ENCODE data around the gene CPS1.

CPS1 gene

DNA sequence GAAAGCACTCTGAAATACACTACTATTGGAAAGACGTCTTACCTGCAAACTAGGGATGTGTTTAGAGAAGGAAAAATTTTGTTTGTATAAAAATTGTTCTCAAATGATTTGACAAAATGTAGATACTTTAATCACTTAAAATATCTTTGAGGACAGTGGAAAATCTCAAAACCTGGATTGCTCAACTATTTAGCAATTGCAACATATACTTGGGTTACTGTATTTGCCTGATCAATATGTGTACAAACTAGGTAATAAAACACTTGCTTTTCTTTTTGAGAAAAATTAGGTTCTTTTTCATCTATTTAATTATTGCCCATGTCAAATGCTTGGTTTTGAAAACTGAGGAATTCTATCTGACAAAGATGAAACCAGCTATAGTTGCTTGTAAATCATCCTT is 60.9 kb downstream of the CPS1 start:
- DNase-seq = no peak

DNA sequence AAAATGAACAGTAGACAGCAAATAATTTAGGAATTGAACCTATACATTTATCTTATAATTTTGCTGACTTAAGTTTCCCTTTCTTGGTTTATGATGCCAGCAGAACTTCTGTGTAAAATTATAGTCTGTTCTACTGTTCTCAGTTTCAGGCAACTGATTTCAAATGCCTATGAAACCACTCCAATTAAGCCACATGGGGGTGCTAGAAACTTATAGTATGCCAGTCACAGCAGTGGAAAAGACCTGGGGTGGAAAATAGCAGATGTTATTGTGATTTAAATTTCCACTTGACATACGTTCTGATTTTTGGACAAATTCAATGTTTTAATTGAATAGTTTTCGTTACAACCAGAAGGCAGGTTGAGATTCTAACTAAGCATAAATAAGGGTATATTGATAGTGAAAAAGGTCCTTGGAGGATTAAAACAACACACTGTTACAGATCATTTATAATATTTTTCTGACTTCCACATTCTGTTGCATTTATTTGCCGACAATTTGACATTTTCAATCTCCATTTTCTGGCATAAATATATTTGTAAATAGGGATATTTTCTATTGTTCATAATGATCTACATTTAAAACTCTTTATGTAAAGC is 61.4 kb downstream of the CPS1 start:
- peak; percentile 35 for DNase-seq

DNA sequence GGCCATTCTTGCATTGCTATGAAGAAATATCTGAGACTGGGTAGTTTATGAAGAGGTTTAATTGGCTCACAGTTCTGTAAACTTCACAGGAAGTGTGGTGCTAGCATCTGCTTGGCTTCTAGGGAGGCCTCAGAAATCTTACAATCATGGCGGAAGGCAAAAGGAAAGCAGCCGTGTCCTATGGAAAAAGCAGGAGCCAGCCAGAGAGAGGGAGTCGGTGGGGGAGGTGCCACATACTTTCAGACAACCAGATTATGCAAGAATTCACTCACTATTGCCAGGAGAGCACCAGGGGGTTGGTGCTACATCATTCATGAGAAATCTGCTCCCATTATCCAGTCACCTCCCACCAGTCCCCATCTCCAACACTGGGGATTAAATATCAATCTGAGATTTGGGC is 64.1 kb downstream of the CPS1 start:
- DNase-seq = no peak

DNA sequence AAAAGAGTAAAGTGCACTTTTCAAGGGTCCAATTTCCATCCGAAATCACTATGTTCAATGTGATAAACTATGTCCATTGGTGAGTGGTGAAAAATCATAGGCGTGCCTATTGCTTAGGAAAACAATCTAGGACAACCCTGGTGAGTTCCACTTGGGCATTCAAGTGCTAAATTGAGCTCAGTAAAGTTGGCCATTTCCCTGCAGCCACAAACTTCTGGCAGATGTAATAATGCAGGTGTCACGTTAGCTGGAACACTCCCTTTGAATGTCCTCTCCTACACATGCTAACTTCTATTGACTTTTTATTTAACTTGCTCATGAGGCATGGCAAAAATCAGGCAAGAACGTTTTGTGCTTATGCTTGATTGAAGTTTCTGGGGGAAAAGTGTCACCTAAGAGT is 67.1 kb downstream of the CPS1 start:
- DNase-seq = no peak

DNA sequence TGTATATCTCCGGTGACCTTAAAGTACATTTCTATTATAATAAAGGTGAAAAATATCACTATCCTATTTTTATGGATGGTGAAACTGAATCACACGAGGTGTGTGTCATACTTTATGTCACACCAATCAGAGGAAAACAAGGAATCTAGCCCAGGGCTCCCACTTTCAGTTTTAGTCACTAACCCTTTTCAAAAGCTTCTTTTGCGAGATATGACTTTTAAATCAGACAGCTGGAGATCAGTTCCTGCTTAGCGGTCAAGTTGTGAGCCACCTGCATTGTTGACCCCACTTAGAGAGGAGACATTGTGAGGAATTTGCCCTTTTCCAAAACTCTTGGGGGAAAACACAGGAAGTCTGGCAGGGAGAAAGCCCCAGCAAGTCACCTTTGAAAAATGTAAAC is 70.5 kb downstream of the CPS1 start:
- DNase-seq = no peak

DNA sequence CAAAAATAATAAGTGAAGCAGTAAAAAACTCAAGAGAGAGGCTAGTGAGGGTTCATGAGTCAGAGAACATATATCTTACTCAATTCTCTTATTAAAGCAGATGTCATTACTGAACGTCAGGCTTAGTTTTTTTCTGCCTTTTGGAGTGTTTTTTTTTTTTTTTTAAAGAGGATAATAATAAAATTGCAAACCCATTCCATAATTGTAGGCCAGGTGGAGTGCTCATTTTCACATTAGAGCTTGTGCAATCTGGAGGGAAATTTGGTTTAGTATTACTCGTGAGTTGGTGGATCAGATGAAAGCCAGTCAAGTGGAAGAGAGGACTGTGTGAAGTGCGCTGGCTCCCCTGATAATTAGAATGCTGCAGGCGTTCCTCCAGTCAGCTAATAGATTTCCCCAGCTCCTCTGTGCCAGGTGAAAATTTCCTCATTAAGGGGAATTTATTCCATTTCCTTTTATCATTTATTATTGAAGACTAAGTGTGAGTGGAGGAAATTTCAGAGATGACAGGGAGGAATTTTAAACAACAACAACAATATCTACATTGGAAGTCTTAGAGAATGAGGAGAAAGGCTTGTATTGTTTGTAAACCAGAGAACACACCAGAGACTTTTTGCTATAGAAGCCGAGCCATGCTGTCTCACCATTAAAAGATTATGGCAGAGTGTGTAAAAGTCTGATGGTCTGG is 74.6 kb downstream of the CPS1 start:
- DNase-seq = no peak

DNA sequence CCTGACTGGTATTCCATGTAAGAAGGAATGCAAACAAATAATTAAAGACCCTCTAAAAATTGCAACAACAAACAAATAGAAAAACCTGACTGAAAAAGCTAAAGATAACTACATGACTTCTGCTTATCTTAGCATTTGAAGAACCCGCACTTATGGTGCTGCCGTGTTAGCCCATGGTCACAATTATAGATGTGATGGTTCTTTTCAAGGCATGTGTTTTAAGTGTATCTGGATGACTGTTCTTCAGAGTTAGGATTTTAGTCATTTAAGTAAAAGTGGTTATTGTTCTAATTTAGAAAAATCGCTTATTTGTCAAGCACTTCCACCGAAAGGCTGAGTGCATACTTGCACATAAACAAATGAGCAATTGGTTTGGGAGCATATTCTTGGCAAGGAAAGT is 77.3 kb downstream of the CPS1 start:
- DNase-seq = no peak

DNA sequence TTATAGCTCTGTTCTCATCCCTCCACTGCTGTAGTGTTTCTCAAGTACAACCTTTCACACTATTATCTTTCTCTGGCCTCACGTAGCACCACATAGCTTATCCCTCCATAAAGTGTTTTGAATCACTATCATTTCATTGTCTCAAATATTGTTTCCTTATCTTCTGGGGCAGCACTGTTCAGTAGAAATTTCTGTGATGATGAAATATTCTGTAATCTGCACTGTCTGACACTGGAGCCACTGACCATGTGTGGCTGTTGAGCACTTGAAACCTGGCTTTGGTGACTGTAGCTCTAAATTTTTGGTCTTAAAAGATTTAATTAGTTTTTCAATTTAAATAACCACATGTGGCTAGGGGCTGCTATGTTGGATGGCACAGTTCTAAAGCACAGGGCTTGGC is 78.9 kb downstream of the CPS1 start:
- no peak for DNase-seq

DNA sequence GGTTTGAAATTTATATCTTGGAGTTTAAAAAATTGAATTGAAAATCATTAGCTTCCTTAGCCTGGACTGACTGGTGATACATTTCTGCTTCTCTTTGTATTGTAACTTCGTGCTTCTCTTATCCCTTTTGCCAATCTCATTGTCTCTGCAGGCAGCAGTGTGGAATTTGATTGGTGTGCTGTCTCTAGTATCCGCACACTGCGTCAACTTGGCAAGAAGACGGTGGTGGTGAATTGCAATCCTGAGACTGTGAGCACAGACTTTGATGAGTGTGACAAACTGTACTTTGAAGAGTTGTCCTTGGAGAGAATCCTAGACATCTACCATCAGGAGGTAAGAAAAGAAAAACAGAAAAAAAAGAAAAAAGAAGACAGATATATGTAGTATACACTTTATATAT is 85.9 kb downstream of the CPS1 start:
- no peak for DNase-seq

DNA sequence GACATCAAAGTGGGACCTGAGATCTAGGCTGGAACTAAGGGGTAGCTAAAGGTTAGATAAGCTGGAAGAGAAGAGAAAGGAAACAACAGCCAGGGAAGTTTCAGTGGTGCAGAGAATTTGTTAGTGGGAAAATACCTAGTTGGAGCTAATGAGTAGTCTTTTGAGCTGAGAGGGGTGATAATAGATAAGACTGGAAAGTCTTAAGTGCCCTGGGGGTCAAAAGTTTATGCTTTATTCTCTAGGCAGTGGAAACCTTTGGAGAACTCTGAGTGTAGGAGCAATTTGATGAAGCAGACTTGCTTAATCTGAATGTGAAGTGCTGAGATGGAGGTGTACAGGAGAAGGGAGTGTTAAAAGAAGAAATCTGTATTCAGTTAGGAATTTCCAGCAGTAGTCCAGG is 90.8 kb downstream of the CPS1 start:
- no peak for DNase-seq

DNA sequence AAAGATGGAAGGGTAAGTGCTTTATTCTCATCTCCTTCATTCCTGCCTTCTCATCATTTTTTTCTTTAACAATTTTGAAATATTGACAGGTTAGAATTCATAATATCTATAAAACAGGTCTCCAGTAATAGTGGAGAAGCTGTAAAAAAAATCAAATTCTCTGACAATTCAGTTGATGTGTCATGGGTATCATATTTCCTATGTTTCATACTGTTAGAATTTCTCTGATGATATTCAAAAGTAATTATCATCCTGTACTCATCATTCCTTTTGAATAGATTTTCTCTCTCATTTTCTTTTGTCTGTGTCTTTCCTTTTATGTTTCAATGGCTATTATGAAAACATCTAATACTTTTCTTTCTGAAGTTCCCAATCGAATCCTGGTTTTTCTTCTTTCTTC is 97.7 kb downstream of the CPS1 start:
- DNase-seq = no peak

DNA sequence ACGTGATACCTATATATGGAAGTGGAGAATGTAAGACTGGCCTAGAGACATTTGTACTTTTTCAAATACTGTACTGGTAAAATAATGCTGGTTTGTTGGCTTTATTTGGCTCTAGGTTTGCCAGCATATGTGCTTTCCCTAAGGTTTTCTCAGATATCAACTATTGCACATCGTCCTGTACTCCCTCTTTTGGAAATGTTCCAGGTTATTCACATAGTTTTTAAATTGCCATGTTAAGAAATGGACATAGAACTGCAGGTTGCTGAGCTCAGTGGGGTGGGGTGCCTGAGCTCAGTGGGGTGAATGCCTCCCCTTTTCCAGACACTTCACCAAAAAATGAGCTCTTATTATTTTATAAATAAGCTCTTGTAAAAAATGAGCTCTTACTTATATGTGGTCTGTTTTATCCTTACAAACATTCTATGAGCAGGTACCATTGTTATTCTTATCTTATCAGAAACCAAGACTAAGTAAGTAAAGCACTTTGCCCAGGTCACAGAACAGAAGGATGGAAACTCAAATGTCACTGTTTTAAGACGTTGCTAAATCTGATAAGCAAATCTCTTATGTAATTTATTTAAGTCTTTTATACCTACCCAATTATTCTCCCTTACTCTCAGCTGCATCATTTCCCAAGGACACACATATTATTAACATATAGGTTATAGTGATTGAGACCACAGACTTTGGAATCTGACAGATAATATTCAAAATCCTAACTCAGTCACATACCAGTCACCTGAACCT is 99.0 kb downstream of the CPS1 start:
- no peak for DNase-seq

DNA sequence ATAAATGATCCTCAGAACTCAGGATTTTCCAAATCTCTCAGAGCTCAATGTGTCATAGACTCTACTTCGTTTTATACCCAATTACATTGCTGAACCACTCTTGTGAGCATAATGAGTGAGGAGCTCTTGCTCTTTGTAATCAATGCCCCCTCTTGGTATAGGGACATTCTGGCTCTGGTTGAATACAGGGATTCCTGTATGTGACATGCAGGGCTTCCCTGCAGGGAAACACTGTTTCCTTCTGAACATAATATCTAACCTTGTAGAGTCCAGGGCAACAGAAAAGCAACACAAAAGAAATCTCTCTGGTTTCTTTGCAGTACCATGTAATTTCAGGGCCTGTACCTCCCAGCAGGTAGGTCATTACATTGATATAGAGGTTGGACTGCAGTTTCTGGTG is 101.5 kb downstream of the CPS1 start:
- DNase-seq = no peak

DNA sequence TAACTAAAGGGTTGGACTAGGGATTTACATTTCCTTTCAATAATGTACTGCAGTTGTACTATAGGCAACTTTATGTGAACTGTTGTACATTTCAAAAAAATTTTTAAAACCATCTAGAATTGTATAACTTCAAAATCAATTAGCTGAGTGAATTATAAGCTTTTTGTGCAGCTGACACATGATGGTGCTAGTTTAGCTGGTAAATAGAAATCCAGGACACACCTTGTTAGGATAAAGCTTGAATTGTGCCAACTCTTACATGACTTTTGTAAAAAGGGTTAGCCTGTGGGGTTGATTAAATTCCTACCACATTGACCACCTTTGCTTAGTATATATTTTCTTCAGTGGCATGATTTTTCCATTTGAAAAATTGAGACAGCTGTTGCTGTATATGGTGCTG is 104.4 kb downstream of the CPS1 start:
- no peak for DNase-seq

DNA sequence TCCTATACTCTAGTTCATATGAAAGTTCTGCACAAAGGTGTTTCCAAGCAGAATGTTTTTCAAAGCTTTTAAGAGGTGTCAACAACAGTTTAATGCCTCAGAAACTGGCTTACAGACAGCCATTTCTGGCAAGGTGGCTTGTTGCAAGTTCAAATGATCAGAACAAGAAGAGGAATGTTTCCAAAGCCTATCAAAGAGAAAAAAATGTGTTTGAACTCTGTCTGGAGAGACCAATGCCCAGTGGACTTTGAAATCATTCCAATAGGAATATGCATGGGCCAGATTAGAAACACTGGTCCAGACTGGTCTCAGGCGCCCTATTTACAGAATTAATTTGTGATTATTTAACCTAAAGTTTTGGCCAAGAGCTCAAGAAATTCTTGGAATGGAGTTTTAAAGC is 106.2 kb downstream of the CPS1 start:
- no peak for DNase-seq

DNA sequence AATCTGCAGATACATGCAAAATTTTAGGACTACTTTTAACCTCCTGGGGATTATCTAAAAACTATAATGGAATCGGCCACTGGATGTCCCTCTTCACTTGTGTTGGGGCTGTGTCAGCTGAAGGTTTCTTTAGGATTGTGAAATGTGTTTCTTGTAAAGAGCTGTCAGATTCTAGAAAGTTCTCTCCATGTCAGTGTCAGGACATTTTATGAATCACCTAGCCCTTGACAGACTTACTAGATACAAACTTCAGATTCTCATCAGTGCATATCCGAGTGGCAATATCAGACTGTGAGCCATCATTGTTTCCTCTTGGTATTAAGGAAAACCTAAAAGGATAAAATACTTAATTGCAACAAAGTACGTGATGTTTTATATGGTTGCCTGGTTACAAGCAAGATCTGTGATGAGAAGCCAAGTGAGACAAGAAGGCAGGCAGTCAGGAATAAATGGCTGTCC is 107.3 kb downstream of the CPS1 start:
- no peak for DNase-seq

DNA sequence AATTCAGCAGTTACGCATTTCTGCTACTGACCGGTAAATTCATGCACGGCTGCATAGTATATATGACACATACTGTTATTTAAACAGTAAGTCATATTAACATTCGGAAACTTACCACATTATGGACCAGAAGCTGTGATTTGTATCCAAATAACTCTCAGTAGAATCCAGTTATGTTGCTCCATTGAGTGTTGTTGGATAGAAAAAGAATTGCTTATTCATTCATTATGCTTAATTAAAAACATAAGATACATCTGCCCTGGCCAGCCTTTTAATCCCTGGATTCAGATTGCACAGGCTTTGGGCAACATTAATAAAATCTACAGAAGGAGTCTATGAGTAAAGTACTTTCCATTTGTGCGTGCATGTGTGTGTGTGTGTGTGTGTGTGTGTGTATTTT is 111.3 kb downstream of the CPS1 start:
- no peak for DNase-seq

DNA sequence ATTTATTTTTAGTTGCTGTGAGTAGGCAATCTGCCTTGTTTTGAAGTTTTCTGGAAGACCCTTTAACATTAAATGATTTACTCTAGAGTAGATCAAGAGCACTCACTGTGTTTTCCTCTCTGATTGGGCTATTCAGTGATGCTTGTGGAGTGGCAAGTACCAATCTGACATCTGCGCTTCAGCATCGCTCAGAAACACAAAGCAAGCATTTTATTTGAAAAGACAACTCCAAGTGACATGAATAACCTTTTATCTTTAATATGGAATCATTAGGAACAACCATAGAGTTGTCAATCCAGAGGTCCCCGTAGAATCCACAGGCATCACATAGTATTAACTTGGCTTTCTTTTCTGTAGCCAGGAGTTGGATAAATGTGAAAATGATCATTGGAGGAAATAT is 114.7 kb downstream of the CPS1 start:
- no peak for DNase-seq

DNA sequence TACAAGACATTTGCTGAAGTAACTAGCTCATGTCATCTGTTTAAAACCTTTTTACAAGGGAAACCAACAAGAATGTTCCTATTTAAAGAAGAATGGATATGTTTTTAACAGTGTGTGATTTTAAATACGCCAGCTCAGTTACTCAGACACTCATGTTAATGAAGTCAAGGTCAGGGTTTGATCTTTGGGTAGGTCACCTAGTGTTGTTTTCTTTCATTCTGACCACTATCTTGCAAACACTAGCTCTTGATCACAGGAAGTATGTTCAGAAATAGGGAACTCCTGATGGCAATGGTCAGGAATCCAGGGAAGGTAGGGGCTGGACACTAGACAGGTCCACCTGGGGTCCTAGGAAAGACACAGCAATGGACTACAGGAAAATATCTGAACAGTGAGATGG is 116.7 kb downstream of the CPS1 start:
- DNase-seq = no peak

DNA sequence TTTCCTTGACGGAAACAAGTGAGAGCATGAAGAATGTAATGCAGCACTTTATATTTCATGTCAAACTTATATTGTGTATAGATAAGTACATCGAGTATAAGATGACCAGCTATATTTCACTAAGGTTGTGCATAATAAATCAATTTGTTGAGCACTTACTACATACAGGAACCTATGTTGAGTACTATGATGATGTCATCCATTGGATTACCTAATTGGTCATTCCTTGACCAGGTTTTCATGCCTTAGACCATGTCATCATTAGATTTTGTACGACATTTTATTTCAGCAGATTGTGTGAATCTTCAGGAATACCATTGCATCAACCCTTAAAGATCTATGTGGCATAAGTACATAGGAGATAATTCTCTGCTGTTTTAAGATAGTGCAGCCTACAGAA is 119.7 kb downstream of the CPS1 start:
- DNase-seq = no peak

DNA sequence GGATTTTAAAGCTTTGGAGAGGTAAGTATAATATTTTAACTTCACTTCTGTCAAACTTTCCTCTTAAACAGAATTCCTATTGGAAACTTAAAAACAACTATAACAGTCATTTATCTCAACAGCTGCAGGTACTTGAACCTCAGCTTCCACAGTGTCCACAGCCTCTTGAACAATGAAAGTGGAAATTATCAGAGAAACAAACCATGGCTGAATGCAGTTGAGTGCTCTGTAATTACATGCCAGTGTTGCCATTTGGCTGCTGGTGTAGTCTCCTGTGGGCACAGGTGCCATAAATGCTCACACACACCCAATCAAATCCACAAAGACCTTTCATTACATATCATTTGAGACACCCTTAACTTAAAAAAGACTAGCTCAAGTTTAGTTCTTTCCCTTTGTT is 125.1 kb downstream of the CPS1 start:
- no peak for DNase-seq

DNA sequence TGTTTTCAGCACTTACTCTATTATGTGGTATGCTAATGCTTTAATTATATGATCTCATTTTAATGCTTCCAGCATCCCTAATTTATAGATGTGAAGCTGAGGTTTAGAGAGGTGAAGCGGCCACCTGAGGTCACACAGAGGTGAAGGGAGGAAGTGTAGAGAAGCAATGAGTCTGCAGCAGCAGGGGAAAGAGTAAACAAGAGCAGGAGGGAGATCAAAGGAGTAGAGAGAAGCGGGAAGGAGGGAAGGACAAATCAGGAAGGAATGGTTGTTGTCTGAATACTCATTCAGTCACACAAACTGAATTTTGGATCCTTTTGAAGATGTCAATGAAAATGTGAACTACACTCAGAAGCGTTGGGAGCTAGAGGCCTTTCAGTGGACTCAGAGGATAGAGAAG is 130.0 kb downstream of the CPS1 start:
- DNase-seq = no peak

DNA sequence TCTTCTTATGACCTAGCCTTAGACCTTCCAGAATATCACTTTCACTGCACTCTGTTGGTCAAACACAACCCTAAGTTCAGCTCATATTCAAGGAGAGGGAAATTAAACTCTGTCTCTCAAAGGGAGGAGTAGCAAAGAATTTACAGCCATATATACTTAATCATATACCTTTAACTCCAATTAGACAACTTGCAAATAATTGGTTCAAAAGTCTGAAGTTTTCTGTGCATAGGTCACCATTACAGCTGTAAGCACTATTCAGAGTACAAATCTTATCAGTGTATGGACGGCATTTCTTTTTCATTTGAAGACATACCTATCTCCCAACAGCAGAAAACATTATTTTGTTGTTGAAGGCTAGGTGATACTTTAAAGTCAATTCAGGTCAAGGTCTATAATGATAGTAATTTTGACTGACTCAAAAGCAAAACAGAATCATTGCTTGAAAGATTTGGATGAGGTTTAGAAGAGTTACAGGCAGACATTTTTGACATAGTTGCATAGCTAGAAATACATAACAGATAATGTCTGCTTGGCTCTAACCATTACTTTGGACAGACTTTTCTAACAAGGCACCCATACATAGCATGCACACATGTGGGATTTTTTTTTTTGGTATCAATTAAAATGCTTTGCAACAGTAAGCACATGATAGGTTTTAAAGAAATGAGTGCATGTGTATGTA is 131.5 kb downstream of the CPS1 start:
- no peak for DNase-seq

DNA sequence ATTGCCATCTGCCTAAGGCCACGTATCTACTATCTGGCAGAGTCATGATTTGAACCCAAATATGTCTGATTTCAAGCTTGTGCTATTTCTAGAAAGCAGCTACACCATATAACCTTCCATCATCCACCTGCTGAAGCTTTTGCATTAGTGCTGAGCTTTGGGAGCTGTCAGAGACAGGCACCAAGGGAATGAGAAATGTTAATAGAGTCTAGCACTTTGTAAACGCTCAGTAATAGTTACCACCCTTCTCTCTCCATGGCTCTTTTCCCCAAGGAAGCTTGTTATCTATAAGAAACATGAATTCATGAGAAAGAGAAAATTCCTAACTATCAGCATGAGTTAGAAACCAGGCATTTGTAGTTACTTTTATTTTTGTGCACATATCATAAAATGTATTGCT is 151.5 kb downstream of the CPS1 start:
- no peak for DNase-seq

Data from activated CD4-positive, alpha-beta T cell treated with anti-CD3 and anti-CD28 coated beads, Interleukin-2, Interleukin-6, amounts not matched to agents 100 ng/mL and 50 ng/mL, durations not matched to agents 16 hours and 8 hours (primary cell).